GM15510 (cell line): Measurements from ENCODE around the gene MGAT5B.

Source experiments
- POLR2A ChIP-seq: IDR thresholded peaks from 3 replicates; pipeline ENCODE4 v1.6.1; 2011; ENCODE audit warnings: borderline replicate concordance; ENCODE audit not compliant: insufficient read length; ENCODE audit errors: extremely low read depth

The MGAT5B gene

DNA sequence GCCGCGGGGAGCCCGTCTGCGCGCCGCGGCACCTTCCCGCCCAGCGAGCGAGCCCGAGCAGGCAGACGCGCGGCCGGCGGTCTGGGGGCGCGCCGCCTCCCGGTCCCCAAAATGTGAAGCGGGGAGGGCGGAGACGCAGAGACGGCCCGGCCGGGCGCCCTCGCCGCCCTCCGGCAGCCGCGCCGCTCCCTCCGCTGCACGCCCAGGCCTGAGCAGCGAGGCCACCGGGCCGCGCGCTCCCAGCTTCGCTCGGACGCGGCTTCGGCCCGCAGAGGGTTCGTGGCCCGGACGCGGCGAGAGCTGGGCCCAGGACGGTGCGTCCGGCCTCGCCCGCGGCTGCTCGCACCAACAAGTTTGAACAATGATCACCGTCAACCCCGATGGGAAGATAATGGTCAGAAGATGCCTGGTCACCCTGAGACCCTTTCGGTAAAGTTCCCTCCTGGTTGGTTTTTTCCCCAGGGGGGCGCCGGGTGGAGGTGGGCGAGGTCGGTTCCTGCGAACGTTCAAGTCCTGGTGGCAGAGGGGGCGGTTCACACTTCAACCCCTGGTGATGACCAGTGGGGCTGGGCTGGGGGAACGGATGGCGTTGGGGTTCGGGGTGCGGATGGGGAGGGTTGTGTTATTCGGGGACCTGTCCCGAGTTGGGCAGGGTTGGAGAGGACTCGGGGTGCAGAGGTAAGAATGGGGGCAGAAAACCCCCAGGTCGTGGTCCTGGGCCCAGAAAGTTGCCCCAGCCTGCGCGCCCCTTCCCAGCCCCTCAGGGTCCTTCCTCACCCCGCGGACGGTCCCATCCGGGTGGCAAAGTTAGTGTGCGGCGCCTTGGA, 678 bp downstream of the MGAT5B start:
- no peak for TF ChIP-seq POLR2A

DNA sequence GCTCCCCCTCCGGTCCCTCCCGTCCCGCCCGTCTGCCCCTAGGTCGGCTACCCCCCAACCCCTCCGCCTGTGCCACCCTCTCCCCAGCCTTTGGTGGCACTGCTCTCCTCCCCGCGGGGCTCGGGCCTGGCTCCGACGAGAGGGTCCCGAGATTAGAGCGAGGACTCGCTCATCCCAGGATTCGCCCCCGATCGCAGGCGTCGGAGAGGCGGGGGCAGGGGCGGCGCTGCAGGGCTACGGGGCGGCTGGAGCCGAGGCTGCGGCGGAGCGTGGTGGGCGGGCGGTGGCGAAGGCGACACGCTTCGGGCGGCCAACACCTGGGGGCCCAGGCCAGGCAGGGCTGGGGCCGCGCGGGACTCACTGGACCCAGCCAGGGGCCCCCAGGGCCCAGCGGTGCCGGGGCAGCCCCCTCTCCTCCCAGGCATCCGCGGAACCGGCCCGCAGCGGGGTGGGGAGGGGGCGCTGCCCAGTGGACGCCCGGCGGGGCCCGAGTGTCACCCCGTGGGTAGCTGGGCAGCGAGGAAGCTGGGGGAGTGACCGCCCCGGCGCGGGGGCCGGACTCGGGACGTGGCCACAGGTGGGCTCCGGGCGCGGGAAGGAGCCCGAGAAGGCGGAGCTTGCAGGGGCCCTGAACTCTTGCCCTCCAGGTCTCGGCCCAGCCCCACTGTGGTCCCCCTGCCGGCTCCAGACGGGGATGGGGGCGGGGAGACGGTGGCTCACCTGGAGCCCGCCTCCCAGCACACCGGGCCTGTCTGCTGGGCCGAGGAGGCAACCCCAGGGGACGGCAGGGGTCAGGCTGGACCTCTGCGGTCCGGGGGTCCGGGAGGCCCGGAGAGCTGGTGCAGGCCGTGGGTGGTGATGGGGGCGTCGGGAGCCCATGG, 1.5 kb downstream of the MGAT5B start:
- TF ChIP-seq POLR2A, result no peak

DNA sequence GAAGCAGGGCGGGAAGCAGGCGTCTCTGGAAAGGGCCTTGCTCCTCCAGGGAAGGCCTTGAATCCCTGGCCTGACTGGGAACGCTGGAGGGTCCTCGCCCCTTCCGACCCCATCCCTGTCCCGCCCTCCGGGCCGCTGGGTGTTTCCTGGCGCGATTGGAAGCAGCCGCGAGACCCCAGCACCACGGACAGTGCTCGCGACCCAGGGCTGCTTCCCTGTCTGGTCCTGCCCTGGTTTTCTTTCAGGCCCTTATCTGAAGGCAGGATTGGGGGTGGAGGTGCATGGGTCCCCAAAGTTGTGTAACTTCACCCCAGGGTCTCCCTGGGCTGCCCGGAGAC, 2.1 kb downstream of the MGAT5B start:
- no peak for TF ChIP-seq POLR2A

DNA sequence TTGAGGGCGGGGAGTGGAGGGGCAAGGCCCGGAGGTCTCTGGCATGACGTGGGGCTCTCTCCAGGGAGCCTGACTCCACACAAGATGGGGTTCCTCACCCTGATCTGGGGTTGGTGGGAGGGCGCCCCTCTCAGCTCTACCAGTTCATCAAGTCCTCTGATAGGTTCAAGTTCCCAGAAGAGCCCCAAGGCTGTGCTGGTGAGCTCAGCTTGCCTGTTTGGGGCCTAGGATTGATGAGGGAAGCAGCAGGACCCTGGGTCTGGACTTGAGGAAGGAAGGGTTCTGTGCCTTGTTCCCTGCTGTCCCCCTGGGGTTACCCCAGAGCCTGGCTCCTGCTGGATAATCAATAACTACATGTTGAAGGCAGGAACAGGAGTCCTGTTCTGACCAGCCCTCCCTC, 3.5 kb downstream of the MGAT5B start:
- TF ChIP-seq POLR2A, result no peak

DNA sequence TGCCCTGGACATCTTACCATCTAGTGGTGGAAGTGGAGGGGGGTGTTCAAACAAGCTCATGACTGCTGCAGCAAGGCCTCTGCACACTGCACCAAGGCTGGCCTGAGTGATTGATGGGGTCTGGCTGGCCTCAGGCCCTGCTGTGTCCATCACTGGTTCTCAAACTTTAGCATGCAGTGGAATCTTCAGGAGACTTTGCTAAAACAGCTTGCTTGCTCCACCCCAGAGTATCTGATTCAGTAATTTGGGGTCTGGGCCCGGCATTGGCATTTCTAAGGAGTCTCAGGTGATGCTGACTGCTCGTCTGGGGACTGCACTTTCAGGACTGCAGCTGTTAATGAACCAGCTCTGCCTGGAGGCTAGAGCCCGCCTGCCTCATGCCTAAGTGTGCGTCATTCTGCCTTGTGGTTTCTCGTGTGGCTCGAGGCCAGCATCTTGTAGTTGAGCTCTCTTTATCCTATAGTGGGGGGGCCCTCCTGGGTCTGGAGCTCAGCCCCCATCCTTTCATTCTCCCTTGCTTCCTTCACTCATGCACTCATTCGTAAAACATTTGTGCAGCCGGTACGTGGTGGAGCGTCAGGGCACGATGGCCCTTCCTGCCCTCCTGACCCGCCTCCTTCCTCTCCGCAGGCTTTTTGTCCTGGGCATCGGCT, 4.1 kb downstream of the MGAT5B start:
- no peak for TF ChIP-seq POLR2A

DNA sequence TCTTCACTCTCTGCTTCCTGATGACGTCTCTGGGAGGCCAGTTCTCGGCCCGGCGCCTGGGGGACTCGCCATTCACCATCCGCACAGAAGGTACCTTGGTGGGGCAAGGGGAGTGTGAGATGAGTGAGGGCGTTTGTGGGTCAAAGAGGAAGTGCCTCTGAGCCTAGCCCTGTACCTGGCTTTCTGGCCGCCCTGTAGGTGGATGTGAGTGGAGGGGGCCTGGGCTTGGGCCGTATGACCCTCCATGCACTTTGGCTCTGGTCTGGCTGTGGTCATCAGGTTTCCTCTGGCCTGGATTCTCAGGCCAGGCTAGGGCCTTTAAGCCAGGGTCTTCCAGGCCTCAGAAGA, 4.6 kb downstream of the MGAT5B start:
- TF ChIP-seq POLR2A, result no peak

DNA sequence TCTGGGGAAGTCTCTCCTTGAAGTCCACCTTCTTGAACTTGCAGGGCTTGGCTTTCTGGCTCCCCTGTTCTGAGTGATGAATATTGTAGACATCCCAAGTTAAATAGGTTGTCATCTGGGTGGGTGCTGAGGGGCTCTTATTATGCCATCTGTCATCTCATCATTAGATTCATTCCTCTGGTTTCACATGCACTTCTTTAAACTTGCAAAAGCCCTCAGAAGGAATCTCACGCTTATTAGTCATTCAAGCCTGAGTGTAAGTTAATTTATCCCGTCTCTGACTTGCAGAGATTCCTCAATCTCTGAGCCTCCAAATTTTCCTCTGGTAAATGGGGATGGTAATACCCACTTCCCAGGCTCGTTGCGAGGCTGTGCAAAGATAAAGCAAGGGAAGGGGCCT, 5.7 kb downstream of the MGAT5B start:
- TF ChIP-seq POLR2A, result no peak

DNA sequence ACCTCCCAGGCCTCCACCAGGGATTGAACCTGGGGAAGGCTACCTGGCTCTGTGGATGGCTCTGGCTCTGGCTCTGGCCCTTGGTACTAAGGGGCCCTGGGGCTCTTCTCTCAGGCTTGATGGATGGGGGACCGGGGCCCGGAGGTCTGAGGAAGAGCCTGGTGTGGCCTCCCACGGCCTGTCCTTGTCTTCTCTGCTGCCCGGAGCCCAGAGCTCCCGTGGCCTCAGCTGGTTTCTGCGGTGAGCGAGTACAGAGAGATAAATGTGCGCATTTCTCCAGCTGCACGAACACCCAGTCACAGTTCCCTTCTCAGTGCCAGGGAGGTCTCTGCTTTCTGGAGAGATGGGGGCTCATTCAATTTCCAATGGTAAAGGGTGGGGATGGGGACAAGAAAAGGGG, 9.2 kb downstream of the MGAT5B start:
- TF ChIP-seq POLR2A, result no peak

DNA sequence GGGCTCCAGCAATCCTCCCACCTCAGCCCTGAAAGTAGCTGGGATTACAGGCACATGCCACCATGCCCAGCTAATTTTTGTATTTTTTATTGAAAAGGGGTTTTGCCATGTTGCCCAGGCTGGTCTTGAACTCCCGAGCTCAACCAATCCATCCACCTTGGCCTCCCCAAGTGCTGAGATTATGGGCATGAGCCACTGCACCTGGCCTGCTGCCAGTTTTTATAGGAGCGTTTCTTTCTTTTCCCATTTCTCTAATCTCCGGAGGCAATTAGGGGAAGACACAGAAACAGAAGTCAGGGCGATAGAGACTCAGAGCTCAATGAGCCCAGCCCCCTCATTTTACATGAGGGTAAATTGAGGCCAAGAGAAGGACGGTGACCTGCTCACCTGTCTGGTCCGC, 10.4 kb downstream of the MGAT5B start:
- TF ChIP-seq POLR2A, result no peak

DNA sequence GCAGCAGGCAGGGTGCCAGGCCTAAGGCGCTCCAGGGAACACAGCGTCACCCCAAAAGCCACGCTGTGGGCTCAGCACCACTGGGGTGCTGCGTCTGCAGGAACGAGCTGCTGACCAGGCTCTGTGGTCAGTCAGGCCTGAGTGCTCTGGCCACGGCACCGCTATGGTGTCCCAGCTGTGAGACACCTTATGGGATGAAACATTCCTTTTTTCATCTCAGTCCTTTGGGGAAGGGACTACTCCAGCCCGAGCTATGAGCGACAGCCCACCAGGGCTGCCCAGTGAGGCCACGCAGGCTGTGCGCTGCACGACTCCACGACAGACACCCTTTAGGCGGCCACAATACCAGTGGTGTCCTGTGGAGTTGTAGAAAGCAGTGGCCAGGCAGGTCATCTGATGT, 11.1 kb downstream of the MGAT5B start:
- TF ChIP-seq POLR2A, result no peak

DNA sequence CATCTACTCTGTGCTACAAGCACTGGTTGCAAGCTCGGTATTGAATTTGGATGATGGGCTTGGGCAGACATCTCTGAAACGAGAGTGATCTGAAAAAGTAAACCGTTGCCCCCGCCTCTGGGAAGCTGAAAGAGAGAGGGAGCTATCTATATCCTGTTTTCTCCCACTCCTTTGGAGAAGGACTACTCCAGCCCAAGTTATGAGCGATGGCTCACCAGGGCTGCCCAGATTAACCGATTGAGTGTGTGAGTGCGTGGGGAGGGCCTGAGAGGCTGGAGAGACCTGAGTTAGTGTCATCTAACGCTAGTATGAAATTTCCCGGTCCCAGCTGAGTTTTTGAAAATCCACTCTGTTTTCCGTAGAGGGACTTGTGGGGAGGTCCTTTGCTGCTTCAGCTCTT, 11.5 kb downstream of the MGAT5B start:
- TF ChIP-seq POLR2A, result no peak

DNA sequence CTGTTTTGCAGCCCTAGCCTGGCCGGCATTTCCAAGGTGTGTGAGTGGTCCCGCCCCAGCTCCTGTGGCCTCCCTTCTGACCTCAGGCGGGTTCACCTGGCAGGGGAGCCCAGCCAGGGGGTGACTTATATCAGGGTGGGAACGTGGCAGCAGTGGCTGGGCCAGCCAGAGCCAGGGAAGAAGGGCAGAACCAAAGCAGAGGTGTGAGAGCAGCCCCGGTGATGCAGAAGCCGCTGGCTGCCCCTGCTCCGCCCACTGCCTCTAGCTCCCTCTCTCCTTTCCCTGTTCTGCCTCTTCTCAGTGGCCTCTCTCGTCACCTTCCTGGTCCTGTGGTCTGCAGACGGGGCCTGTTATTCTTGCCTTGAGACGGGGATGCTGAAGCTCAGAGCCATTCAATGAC, 12.1 kb downstream of the MGAT5B start:
- TF ChIP-seq POLR2A, result no peak

DNA sequence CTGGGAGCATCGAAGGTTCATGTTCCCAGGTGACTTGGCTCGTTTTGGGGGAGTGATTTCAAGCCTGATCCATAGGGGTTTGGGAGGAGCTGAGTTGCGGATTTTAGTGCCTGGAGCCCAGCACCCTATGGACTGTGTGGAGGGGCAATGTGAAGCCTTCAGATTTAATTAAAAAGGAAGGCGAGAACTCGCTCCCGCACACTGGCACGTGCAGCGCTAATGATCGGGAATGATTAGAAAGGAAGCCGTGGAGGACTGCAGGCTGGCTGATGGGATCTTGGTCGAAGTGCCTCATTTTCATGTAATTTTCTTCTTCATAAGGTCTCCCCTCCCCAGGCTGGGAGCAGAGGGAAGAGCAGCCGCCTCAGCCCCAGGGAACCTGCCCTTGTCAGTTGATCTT, 12.8 kb downstream of the MGAT5B start:
- no peak for TF ChIP-seq POLR2A

DNA sequence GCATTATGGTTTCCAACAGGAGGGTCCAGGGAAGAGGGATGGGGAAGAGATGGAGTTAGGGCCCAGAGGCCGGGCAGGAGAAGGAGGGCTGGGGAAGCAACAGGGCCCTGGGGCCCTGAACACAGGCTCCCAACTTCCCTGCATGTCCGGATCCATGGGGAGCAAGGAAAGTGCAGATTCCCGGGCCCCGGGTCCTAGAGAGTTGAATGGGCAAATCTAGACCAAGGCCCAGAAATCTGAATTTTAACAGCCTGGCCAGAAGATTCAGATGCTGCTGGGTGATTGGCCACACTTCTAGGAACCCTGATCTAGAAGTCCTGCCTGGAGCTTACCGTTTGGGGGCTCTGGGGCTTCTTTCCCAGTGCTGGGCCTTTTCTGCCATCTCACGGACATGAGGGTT, 13.2 kb downstream of the MGAT5B start:
- TF ChIP-seq POLR2A, result no peak

DNA sequence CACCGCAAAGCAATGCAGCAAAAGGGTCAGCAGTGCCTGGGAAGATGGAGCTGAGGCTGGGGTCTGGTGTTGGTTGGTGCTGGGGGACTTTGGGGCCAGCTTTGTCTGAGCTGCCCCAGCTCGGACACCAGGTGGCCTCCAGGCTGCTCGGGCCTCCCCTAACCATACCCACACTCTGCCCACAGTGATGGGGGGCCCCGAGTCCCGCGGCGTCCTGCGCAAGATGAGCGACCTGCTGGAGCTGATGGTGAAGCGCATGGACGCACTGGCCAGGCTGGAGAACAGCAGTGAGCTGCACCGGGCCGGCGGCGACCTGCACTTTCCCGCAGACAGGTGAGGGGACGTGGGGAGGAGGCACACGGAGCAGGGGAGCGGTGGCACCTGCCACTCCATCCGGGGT, 13.8 kb downstream of the MGAT5B start:
- TF ChIP-seq POLR2A, result no peak

DNA sequence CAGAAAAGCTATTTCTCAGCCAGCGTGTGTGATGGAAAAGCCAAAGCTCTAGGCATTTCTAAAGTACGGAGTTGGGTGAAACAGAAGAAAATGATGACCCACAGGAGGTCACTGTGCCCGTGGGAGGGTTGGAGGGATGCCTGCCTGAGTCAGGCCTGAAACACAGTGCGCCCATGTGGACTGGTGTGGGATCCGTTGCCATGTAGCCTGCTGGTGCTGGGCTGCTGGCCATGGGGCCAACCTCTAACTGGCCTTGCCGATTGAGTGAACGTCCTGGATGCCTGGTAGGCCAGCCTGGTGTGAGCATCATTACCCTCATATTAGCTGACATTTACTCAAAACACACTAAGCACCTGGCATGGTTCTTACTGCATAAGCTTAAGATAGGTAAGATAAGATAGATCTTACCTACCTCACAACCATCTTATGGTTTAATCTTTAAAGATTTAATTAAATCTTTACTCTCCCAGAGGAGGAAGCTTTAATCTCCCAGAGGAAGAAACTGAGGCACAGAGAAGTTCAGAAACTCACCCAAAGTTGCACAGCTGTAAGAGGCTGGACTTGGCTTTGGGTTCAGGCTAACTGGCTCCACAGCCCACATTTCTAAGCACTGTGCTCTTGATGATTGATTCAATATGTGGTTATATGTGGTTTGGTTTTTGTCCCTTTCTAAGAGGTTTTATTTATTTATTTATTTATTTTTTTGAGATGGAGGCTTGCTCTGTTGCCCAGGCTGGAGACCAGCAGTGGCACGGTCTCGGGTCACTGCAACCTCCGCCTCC, 15.7 kb downstream of the MGAT5B start:
- TF ChIP-seq POLR2A, result no peak
